Common myeloid progenitor, CD34-positive (primary cell): ENCODE results near the gene ENAM.

Experiments used
- CTCF ChIA-PET: fragments of 350-600 bp; sonication (Branson Sonifier 250); formaldehyde crosslinking; loops from one replicate; lab custom pipeline; 2021; ENCODE audit warnings: antibody characterized with exemption; lab: Charles Lee
- POLR2A ChIA-PET: fragments of 350-600 bp; sonication (Branson Sonifier 250); formaldehyde crosslinking; loops from one replicate; lab custom pipeline; 2021; ENCODE audit warnings: antibody characterized with exemption; lab: Charles Lee
- DNase-seq, 3 donors: peaks; one replicate each; pipeline versions ENCODE4 v3.0.0 to v3.0.0-alpha.2; 2013
- H3K27ac ChIP-seq, 2 experiments: 1 replicate in 1 of 2; 2 replicates in 1 of 2; pipeline ENCODE4 v1.7.0; 2013; ENCODE audit warnings: inconsistent platforms in 2 of 2, low read length in 2 of 2, mild to moderate bottlenecking in 2 of 2, low read depth in 1 of 2, moderate library complexity in 1 of 2; ENCODE audit not compliant: severe bottlenecking in 2 of 2, insufficient read depth in 1 of 2, poor library complexity in 1 of 2
- H3K27me3 ChIP-seq, 5 experiments: replicated peaks in 2 of 5; 1 replicate in 3 of 5; 2 replicates in 2 of 5; pipeline versions ENCODE4 v1.6.1 to v1.7.0; 2013; ENCODE audit warnings: low read length in 4 of 5, mild to moderate bottlenecking in 2 of 5, moderate library complexity in 2 of 5, inconsistent platforms in 1 of 5; ENCODE audit not compliant: insufficient read depth in 5 of 5, control insufficient read depth in 4 of 5
- H3K36me3 ChIP-seq, 4 experiments: 1 replicate in 2 of 4; 2 replicates in 2 of 4; pipeline versions ENCODE4 v1.6.1 to v1.7.0; 2013; ENCODE audit warnings: low read length in 3 of 4, control low read depth in 1 of 4, mild to moderate bottlenecking in 1 of 4; ENCODE audit not compliant: control insufficient read depth in 4 of 4, insufficient read depth in 4 of 4
- H3K4me1 ChIP-seq, 4 experiments: 1 replicate in 3 of 4; 2 replicates in 1 of 4; pipeline versions ENCODE4 v1.6.1 to v1.7.1; 2013; ENCODE audit warnings: low read length in 3 of 4, mild to moderate bottlenecking in 3 of 4, control low read depth in 1 of 4, inconsistent platforms in 1 of 4, moderate library complexity in 1 of 4; ENCODE audit not compliant: control insufficient read depth in 4 of 4, insufficient read depth in 4 of 4; ENCODE audit errors: control extremely low read depth in 1 of 4
- H3K4me3 ChIP-seq, 7 experiments: 1 replicate in 4 of 7; 2 replicates in 3 of 7; pipeline versions ENCODE4 v1.5.1 to v1.7.0; 2013; ENCODE audit warnings: mild to moderate bottlenecking in 7 of 7, low read length in 6 of 7, moderate library complexity in 6 of 7, inconsistent platforms in 2 of 7, low read depth in 2 of 7, control low read depth in 1 of 7; ENCODE audit not compliant: insufficient read depth in 4 of 7, control insufficient read depth in 1 of 7; ENCODE audit errors: extremely low read depth in 1 of 7
- H3K9me3 ChIP-seq, 5 experiments: 1 replicate in 4 of 5; 2 replicates in 1 of 5; pipeline versions ENCODE4 v1.6.1 to v1.7.1; 2013; ENCODE audit warnings: low read length in 4 of 5, mild to moderate bottlenecking in 2 of 5, inconsistent platforms in 1 of 5, low read depth in 1 of 5, moderate library complexity in 1 of 5; ENCODE audit not compliant: control insufficient read depth in 4 of 5, insufficient read depth in 2 of 5; ENCODE audit errors: control extremely low read depth in 1 of 5
- WGBS: methylation state at CpG from one replicate; pipeline ENCODE4 v1.1.5; 2013; ENCODE audit not compliant: insufficient coverage; 5-methylcytosine and 5-hydroxymethylcytosine counted together

ENAM gene

GRCh38 chr4:70608324-70608723 lies 20.2 kb upstream of the ENAM start:
- Histone ChIP-seq H3K27ac (no peak overlapping the region), H3K27me3 (no peaks in the 10 kb centered on the region), H3K4me3 (no peak overlapping the region), H3K9me3 (no peaks in the 10 kb centered on the region), H3K36me3 (no peaks in the 10 kb centered on the region), H3K4me1 (peaks cover 0 to 2% (median 1%) of the 10 kb centered on the region in 4 experiments)
- no CpG with 5 or more reads among the region's 2 CpGs for WGBS
- ChIA-PET POLR2A (no interaction called here), CTCF (no interaction called here)
- DNase-seq = no peak

DNA sequence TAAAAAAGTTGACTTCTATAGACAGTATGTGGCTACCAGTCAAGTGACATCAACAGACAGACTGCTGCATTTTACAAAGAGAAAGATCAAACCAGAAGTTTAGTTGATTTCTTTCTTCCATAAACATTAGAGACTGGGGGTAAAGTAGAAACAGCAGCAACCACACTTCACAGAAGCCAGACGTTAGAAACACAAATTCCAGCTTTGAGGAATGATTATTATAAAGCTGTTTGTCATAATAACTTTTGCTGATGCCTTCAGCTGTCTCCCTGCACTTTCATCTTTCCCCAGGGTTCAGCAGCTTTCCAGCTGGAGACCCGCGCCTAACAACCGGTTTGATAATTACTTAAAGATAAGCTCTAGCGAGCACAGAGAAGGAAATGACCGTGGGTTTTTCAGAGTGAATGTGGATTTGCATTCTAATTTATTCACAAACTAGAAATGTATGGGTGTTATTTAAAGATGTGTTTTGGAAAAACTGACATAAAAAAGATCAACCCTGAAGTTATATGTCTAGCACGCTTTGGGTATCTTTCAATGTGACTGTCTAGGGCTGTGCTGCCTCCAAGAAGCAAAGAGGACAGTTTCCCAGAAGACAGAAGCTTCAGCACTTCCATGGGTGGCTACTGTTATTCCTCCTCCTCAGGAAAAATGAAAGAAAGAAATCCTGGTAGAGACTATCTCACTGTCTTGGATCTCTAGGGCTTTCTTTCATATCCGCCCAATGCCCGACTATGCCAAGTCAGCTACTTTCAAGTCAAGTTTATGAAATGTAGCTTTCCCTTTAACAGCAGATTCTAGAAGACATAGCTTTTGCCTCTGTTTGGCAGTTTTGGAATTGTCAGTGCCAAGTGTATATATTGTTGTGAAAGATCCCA lies 15.0 kb upstream of the ENAM start:
- no peak overlapping the region for H3K27ac ChIP-seq
- ChIA-PET CTCF (interaction anchor here (1.1 to 1.6 kb wide), 6 partner anchors 8 to 1098 kb away, joined by 3 read pairs; no protein-coding TSS in a partner anchor), POLR2A (no interaction called here)
- no peak for DNase-seq
- H3K4me1 ChIP-seq = peaks cover 0 to 15% (median 12%) of the 10 kb centered on the region in 4 experiments
- H3K27me3 ChIP-seq = no peaks in the 10 kb centered on the region
- 7% methylated on average over 4 of the region's 9 CpGs for WGBS
- no peaks in the 10 kb centered on the region for H3K36me3 ChIP-seq
- H3K9me3 ChIP-seq = no peaks in the 10 kb centered on the region
- H3K4me3 ChIP-seq = peak overlapping the region in 2 of 7 experiments; percentile 22 to 60

DNA sequence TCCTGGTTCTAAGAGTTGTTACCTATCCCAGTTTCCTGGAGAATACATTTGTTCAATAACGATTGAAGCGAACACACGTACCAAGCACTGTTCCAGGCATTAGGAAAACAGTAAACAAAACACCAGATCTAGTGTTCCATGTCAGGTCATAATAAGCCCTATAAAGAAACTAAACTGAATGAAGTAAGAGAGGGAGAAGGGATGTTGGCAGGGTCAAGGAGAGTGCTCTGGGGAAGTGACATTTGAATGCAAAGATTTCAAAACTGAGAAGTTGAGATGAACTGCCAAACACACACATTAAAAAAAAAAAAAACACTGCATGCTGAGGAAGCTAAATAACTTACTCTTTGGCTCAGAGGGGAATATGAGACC lies 14.4 kb upstream of the ENAM start:
- H3K4me3 ChIP-seq = peak overlapping the region in 1 of 7 experiments; percentile 60
- no peak overlapping the region for H3K27ac ChIP-seq
- H3K9me3 ChIP-seq = no peaks in the 10 kb centered on the region
- no peaks in the 10 kb centered on the region for H3K27me3 ChIP-seq
- CTCF ChIA-PET = interaction anchor here (0.6 to 1.6 kb wide), 5 partner anchors 8 to 1097 kb away, joined by 3 read pairs; no protein-coding TSS in a partner anchor
- POLR2A ChIA-PET = no interaction called here
- DNase-seq = peak in 2 of 3 donors; percentile 50 to 59
- H3K4me1 ChIP-seq = peaks cover 0 to 15% (median 12%) of the 10 kb centered on the region in 4 experiments
- no peaks in the 10 kb centered on the region for H3K36me3 ChIP-seq
- no CpG with 5 or more reads among the region's 3 CpGs for WGBS

- peak in 2 of 3 donors; percentile 39 to 51 for DNase-seq
- 96% methylated on average over 3 of the region's 4 CpGs for WGBS
- POLR2A ChIA-PET = no interaction called here
- Histone ChIP-seq H3K27ac (no peak overlapping the region), H3K36me3 (no peaks in the 10 kb centered on the region), H3K9me3 (no peaks in the 10 kb centered on the region), H3K4me3 (no peak overlapping the region), H3K4me1 (peaks cover 0 to 5% (median 2%) of the 10 kb centered on the region in 4 experiments), H3K27me3 (no peaks in the 10 kb centered on the region)
- CTCF ChIA-PET = no interaction called here
These were observed 9.3 kb upstream of the ENAM start for GRCh38 chr4:70619288-70619687.

GRCh38 chr4:70619778-70620177 lies 8.8 kb upstream of the ENAM start:
- no peaks in the 10 kb centered on the region for H3K36me3 ChIP-seq
- H3K9me3 ChIP-seq = no peaks in the 10 kb centered on the region
- H3K4me1 ChIP-seq = peaks cover 0 to 4% (median under 1%) of the 10 kb centered on the region in 4 experiments
- no peak overlapping the region for H3K4me3 ChIP-seq
- POLR2A ChIA-PET = no interaction called here
- peak in 2 of 3 donors; percentile 43 to 56 for DNase-seq
- no peak overlapping the region for H3K27ac ChIP-seq
- CTCF ChIA-PET = no interaction called here
- H3K27me3 ChIP-seq = no peaks in the 10 kb centered on the region
- WGBS = no CpG with 5 or more reads among the region's 2 CpGs

DNA sequence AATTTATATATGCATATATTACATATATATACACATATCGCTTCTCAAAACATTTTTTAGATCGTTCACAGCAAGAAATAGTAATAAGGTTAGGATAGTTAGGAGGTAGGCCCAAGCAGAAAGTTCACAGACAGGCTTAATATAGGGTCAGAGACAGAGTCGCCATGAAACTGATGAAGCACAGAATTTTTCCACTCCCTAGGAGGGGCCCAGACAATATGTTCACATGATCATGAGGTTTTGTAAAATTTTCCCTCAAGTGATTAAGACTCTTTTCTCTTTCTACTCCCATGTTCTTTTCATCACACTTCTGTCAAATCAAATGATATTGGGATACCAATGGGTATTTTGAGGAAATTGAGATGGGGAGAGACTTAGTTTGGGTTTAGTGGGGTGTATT lies 5.2 kb upstream of the ENAM start:
- no peak overlapping the region for H3K4me3 ChIP-seq
- POLR2A ChIA-PET = no interaction called here
- no peaks in the 10 kb centered on the region for H3K9me3 ChIP-seq
- peaks cover 0 to 4% (median 2%) of the 10 kb centered on the region in 4 experiments for H3K4me1 ChIP-seq
- WGBS = no CpG with 5 or more reads among the region's 3 CpGs
- DNase-seq = peak in 2 of 3 donors; percentile 63 to 68
- no peaks in the 10 kb centered on the region for H3K36me3 ChIP-seq
- CTCF ChIA-PET = no interaction called here
- no peaks in the 10 kb centered on the region for H3K27me3 ChIP-seq
- H3K27ac ChIP-seq = no peak overlapping the region

- ChIA-PET POLR2A (no interaction called here), CTCF (no interaction called here)
- WGBS = no CpG with 5 or more reads among the region's 1 CpG
These were observed 4.2 kb upstream of the ENAM start for GRCh38 chr4:70624226-70624793.

More at GRCh38 chr4:70624226-70624793, 4.2 kb upstream of the ENAM start:
- H3K9me3 ChIP-seq = no peaks in the 10 kb centered on the region
- H3K36me3 ChIP-seq = no peaks in the 10 kb centered on the region
- H3K4me3 ChIP-seq = no peak overlapping the region
- peak in 2 of 3 donors; percentile 14 to 34 for DNase-seq
- H3K27ac ChIP-seq = no peak overlapping the region
- H3K4me1 ChIP-seq = peaks cover 0 to 4% (median 2%) of the 10 kb centered on the region in 4 experiments
- H3K27me3 ChIP-seq = no peaks in the 10 kb centered on the region
